Glomerular endothelial cell (primary cell): ENCODE measurements around the gene EVA1C. TPM values are rescaled to one million over a fixed set of nuclear protein-coding genes. Genes with fewer than 3 reads are reported as not detected.
A peak's percentile ranks its signal among the peaks of the same experiment; 100 is the strongest.
"Not testable (repeated sequence)": the region's sequence is repeated elsewhere in the genome, so short reads cannot be mapped to it uniquely, and the experiment has no call there.

Source experiments
- DNase-seq: peaks from one replicate; pipeline ENCODE4 v3.0.0-alpha.2; 2011; ENCODE audit warnings: low read depth, low spot score; ENCODE audit errors: extremely low read depth
- total RNA-seq: library from RNA; depleted of rRNA; stranded (reverse); fragments of >200 nt; gene quantifications from 2 replicates; pipeline ENCODE4 v1.2.3, GENCODE V29; 2015

Gene EVA1C
- total RNA-seq, 1 donor from 2014 or later, result 41.2 TPM

DNA sequence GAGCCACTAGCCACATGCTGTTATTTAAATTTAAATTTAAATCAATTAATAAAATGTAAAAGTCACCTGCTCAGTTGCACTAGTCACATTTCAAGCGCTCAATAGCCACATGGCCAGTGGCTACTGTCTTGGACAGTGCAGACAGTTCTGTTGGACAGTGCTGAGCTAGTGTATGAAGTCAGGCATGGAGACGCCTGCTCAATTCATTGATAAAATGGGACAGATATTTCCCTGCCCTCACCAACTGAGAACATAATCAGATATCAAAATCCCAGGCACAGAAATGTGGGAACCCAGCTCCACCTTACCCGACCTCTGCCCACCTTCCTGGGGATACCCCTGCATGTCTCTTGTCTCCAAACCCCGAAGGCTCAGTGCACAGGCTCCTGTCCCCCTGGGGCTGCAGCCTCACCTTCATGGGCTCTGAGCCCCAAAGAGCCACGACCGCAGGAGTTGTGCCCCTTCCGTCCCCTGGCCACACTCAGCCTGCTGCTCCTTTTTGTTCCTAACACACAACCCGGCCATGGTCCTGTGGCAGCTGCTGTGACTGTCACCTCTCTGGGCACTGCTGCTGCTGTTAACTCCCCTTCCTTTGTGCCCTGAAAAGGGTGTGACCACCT lies 109.3 kb downstream of the EVA1C start:
- DNase-seq, result no peak

DNA sequence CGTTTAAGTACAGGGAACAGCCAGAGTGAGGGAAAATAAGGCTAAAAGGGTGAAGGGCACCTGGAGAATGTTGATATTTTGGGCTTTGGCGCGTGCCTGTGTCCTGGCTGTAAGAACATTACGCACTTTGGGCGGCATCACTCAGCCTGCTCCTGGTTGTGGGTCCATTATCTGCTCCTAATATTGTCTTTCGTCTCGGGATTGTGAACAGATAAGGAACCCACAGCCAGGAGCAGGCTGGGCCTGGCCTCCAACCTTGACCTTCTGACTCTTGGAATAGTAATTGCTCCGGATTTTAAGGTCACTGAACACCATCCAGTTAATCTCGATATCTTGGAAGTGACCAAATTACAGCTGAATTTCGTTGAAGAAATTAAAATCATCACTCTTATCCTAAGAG lies 111.0 kb downstream of the EVA1C start:
- no peak for DNase-seq

DNA sequence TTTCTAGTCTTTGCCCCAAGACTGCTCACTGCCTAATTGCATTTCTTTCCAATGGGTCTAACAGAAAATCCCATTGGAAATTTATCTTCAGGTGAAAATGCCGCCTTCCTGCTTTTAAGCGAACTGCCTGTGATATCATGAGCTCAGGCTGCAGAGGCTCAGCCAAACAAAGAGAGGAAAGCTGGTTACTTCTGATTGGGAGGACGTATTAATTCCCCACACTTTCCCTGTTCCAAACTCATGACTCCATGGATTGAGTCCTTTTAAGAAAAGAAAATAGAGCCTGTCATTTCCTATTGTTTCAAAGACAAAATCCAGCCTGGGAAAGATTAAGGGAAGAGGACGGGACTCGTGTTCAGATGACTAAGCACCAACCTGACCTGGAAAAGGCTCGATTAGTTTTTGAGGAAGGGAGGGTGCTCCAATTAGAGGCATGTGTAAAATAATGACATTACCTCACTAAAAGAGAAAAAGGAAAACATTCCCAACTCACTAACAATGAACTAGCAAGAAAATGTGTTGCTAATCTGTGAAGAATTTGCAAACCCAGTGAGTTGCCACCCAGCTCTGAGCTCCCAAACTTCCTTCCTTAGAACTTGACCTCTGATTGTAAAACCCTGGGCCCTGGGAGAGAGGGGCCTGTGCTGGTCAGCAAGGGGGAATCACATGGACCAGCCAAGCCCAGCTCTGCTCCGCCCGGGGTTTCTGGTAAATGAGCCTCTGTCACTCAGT lies 111.6 kb downstream of the EVA1C start:
- DNase-seq, result peak; percentile 100

DNA sequence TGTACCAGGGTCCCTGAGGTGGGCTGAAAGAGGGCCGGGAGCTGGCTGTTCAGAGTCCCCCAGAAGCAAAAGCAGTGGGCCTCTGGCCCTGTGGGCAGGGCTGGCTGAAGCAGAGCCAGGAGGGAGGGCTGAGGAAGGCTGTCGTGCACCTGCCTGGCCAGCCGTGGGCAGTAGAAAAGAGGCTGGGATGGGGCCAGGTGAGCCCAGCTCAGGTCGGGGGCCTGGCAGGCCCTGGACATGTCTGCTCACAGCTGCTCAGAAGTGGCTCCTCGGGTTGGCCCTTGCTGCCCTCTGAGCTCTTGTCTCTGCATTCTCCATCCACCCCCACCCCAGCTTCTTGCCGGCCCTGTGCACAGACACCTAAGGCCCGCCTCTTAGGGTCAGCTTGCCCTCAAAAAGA lies 112.8 kb downstream of the EVA1C start:
- DNase-seq, result no peak

DNA sequence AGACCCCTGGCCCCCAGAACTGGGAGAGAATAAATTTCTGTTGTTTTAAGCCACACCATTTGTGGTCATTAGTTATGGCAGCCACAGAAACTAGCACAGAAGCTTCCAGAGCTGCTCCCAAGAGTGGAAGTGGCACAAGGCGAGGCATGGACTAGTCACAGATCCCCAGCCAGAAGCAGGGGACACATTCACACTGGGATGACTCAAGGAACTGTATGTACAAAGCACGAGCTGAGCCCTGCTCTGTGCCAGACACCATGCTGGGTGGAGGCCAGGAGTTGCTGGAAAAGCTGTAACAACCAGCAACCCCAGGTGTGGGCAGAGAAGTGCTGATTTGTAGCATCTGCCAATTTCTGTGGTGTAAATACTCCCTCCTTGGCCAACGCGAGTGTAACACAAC lies 117.2 kb downstream of the EVA1C start:
- DNase-seq, result no peak

DNA sequence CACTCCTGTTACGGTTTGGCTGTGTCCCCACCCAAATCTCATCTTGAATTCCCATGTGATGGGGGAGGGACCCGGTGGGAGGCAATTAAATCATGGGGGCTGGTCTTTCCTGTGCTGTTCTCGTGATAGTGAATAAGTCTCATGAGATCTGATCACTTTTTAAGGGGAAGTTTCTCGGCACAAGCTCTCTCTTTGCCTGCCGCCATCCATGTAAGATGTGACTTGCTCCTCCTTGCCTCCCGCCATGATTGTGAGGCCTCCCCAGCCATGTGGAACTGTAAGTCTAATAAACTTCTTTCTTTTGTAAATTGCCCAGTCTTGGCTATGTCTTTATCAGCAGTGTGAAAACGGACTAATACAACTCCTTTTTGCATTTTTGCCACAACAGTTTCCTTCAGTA lies 118.3 kb downstream of the EVA1C start:
- DNase-seq, result not testable (repeated sequence)

DNA sequence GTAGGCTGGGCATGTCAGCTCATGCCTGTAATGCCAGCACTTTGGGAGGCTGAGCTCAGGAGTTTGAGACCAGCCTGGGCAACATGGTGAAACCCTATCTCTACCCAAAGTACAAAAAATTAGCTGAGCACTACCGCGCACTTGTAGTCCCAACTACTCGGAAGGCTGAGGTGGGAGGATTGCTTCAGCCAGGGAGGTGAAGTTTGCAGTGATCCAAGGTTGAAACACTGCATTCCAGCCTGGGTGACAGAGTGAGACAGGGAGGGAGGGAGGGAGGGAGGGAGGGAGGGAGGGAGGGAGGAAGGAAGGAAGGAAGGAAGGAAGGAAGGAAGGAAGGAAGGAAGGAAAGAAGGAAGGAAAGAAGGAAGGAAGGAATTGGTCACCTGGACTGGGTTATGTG lies 119.1 kb downstream of the EVA1C start:
- not testable (repeated sequence) for DNase-seq

DNA sequence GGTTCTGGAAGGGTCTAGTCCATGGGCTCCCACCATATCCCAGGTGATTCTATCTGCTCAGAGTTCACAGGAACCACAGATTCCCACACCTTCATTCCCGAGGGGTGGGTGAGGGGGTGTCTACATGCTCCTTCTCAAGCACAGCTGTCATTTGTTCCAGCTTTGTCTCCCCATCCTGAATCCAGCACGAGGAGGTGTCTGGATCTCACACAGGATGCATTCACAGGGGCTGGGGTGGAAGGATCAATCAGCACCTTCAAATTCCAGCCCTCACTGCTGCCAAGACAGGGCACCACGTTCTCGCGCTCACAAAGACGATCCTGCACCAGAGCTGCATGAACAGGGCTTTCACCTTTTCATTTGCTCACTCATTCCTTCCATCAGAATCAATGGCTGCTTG lies 120.1 kb downstream of the EVA1C start:
- no peak for DNase-seq

DNA sequence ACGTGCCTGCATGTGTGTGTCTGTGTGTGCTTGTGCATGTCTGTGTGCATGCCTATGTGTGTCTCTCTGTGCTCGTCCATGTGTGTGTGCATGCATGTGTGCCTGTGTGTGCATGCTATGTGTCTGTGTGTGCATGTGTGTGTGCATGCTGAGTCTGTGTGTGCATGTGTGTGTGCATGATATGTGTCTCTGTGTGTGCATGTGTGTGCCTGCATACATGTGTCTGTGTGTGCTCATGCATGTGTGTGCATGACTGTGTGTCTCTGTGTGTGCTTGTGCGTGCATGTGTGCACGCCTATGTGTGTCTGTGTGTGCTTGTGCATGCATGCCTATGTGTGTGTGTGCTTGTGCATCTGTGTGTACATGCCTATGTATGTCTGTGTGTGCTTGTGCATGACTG lies 120.5 kb downstream of the EVA1C start:
- no peak for DNase-seq

DNA sequence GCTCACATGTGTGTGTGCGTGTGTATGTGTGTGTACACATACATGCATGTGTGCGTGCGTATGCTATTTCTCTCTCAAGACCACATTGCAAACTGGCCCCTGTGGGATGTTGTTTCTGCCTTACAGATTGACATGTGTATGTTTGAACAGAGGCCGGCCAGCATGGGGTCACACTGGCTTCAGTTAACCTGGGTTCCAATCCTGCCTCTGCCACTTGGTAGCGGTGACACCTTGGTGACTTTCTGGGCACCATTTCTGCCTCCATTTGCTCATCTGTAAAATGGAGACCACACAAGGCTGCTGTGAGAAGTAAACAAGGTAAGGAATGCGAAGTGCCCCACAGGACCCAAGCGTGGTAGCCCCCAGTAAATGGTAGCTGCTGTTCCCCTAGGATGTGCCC lies 121.1 kb downstream of the EVA1C start:
- no peak for DNase-seq

DNA sequence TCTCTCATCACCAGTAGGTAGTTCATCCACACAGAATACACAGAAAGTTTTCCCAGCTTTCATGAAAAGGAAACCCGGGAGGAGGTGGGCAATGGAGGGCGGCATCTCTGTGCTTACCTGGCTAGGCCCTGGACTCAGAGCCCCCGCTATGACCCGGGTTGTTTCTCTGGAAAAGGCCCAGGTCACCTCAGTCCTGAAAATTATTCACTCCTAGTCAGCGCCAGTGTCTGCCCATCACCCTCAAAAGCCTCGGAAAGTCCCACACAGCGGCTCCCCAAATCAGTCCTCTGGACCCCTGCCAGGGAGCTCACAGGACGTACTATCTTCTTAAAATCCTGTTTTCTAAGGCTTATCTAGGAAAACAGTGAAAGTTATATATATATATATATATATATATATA lies 121.6 kb downstream of the EVA1C start:
- no peak for DNase-seq

DNA sequence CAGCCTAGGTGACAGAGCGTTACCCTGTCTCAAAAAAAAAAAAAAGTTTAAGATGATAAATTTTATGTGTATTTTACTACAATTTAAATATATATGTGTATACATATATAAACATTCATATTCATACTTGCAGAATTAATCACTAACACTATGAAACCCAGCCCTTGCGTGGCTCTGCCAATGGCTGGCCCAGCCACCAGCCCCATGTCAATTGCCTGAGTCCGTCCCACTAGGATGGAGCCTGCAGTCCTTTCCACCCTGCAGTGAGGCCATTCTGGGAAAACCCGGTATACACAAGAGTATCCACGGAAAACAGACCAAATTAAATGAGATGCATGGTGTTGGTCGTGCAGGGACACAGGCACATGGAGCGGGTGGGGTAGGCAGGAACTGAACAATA lies 123.1 kb downstream of the EVA1C start:
- DNase-seq, result no peak

DNA sequence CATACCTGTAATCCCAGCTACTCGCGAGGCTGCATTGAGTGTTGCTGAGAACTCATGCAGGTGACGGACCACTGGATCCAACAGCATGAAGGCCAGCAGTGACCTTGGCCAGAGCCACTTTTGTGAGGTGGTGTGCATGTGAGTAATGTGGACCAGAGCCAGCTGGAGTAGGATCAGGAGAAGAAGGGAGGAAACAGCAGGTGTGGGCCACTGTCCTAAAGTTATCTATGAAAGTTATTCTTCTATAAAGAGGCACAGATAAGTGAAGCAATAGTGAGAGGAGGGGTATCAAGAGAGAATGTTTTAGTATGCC lies 125.0 kb downstream of the EVA1C start:
- no peak for DNase-seq

DNA sequence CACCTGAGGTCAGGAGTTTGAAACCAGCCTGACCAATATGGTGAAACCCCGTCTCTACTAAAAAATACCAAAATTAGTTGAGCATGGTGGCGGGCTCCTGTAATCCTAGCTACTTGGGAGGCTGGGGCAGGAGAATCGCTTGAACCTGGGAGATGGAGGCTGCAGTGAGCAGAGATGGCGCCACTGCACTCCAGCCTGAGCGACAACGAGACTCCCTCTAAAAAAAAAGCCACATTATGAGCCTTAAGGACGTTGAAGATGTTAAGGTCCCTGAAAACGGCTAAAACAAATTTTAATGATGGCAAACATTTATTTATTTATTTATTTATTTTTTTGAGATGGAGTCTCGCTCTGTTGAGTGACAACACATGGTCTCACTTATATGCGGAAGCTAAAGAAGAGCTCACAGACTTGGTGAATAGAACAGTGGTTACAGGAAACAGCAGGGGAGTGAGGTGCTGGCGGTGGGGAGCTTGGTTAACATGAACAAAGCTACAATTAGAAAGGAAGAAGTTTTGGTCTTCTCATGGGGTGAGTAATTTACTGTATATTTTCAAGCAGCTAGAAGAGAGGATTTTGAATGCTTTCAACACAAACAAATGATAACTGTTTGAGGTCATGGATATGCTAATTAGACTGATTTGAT lies 125.8 kb downstream of the EVA1C start:
- DNase-seq, result no peak

DNA sequence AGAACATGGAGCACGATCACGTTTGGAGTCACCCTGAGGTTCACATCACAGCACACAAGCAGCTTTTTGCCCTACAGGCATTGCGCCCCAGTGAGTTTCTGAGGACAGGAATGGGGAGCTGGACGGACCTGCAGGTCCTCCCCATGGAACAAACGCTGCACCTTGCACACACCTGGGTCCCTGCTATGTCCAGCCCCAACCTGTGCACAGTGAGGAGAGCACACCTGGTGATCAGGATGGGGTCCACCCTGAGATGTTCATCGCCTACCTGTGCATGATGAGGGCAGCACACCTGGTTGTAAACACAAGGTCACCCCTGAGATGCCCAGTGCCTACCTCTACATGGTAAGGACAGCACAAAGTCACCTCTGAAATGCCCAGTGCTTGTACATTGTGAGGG lies 126.9 kb downstream of the EVA1C start:
- DNase-seq, result no peak

DNA sequence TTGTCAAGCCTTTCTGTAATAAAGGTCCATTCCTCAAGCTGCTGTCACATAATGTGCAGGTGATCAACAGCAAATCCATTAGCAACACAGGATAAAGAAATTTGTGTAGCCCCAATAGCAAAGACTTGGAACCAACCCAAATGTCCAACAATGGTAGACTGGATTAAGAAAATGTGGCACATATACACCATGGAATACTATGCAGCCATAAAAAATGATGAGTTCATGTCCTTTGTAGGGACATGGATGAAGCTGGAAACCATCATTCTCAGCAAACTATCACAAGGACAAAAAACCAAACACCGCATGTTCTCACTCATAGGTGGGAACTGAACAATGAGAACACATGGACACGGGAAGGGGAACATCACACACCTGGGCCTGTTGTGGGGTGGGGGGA lies 130.6 kb downstream of the EVA1C start:
- DNase-seq, result not testable (repeated sequence)

DNA sequence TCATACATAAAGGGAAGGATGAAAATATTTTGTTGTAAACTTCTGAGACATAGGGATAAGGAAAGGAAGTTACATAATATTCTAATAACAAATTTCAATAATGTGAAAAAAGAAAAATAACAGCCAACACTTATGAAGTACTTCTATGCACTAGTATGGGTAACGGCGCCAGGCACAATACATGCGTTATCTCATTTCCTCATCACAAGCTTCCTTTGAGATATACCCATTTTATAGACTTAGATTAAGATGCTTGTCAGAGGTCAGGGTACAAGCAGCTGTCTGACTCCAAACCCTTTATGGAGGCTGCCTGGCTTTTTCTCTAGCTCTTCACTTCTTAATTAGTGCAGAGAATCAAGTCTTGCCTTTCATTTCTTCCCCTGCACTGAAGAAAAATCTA lies 131.5 kb downstream of the EVA1C start:
- no peak for DNase-seq

DNA sequence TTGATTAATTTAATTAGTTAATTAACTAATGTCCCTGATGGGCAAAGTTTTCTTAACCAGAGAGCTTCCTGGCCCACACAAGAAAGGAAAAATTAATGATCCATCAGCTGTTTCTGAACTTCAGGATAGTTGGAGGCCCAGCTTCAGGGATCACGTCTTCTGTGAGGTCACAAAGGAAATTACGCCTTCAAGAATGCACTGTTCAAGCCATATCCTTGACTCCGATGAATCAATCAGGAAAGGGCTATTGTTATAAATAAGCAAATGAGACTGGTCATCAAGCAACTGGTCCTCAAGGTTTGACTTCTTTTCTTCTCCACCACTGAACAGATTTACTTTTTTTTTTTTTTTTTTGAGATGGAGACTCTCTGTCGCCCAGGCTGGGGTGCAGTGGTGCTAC lies 132.2 kb downstream of the EVA1C start:
- peak; percentile 91 for DNase-seq

DNA sequence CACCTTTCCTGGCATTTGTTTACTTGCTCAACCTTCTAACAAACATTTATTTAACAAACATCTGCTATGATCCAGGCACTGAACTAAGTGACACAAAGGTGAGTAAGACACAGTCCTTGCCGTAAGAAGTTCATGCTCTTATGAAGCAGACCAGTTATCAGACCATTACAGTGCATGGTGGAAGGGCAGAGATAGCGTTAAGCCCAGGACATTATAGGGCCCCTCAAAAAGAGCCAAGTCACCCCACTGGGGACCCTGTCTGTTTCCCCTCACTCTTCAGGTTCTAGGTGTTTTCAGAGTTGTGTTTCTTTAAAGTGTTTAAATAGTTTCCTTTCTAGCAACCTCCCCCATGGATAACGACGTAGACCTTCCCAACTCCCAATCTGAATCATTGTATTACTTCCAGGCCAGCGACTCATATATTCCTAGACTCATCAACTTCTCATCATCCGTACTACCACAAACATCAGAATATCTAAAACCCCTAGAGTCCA lies 133.5 kb downstream of the EVA1C start:
- DNase-seq, result no peak

DNA sequence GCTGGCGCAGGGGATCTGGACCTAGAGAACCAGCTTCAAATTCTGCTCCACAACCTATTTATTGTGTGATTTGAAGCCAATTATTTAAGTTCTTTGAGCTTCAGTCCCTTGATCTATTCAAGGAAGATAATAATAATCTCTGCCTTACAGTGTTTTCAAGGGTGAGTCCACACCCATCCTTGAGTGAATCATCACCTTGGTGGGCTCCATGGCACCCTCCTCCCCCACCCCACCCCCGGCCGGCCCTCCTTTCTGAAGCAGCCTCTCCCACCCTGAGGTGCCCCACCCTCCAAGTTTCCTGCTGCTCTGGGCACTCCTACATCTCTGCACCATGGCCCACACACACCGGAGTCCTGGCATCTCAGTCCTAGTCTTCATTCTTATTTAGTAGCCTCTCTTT lies 134.5 kb downstream of the EVA1C start:
- no peak for DNase-seq

DNA sequence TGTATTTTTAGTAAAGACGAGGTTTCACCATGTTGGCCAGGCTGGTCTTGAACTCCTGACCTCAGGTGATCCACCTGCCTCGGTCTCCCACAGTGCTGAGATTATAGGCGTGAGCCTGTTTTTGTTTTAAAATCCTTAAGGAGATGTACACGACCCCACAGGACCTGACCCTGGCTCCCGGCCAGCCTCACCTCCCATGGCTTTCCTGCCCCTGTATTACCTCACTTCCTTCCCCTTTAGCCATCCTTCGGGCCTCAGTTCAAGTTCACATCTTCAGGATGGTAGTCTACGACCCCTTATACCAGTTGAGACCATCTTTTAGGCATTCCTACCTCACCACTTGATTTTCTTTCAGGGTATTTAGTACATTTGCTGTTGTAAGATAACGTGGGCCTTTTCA lies 136.5 kb downstream of the EVA1C start:
- DNase-seq, result no peak

DNA sequence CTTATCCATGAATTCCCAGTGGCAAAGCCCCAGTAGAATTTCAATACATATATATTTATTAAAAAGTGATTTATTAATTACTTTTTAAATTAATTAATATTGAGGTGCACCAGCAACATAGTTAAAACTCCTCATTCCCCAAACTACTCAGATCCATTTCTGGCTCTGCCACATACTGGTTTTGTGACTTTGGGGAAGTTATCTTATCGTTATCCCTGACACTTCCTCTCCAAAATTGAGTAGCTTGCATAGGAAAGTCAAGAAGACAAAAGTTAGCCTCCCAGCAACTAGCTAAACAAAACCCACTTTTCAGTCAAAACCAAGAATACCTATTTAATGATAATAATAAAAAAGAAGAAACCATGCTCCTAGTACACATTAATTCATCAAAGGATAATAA lies 136.9 kb downstream of the EVA1C start:
- no peak for DNase-seq
